GM19240 (cell line): ENCODE measurements around the gene MYL12B.
"Not testable (repeated sequence)": the region's sequence is repeated elsewhere in the genome, so short reads cannot be mapped to it uniquely, and the experiment has no call there.

Experiments
- DNase-seq: peaks from one replicate; pipeline ENCODE4 v3.0.0; 2011; ENCODE audit warnings: low spot score; ENCODE audit not compliant: insufficient read length

Gene MYL12B

DNA sequence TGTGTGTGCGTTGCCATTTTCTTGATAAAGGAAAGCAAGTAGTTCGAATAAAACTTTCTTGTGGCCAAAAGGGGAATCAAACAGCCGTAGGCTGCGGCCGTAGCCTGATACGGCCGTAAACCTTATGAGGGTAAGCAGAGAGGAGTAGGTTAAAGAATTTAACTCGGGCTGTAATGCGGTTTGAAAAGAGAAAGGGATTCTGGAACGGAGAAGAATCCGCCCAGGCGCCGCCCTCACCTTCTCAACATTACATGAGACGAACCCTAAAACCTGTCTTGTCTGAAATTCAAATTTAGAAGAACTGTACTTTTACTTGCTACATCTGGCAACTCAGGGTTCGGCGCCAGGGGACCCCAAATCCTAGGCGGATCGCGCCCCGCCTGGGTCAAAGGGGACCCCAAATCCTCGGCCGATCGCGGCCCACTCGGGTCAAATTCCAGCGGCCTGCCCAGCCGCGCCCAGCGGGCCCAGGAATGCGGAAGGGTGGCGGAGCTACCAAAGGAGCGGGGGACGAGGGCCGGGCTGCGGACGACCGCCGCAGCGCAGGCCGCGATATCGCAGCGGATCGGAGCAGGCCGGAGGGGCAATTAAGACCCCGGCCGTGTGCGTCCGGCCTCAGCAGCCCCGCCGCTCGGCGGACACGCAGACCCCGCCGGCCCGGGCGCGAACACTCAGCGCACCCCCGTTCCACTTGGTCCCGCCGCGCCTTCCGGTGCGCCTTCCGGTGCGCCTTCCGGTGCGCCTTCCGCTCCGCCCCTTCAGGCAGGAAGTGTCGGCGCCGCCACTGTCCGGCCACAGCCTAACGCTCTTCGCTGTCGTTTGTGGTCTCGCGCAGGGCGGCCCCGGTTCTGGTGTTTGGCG, at the start of gene MYL12B:
TSS of gene MYL12B (plus strand) at position 761 of the 861 bp plus-strand sequence. CDS start 10,766 bp downstream, outside the sequence.
- peak; percentile 47 for DNase-seq

DNA sequence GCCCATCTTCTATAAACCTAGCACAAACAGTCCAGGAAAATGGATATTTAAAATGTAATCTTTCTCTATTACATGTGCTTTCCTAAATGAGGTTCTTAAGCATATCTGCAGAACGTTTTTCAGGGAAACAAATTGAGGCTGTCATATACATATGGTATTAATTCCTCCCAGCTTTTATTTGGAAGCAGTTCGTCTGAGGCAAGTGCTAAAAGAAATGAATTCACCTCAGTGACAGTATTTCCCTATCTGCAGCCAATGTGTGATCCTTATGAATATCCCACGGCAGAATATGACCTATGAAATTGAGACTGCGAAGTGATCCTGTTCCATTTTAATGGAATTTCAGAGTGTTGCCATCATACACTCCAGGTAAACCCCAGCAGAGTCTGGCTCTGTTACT, 49.3 kb upstream of the MYL12B start:
- no peak for DNase-seq

DNA sequence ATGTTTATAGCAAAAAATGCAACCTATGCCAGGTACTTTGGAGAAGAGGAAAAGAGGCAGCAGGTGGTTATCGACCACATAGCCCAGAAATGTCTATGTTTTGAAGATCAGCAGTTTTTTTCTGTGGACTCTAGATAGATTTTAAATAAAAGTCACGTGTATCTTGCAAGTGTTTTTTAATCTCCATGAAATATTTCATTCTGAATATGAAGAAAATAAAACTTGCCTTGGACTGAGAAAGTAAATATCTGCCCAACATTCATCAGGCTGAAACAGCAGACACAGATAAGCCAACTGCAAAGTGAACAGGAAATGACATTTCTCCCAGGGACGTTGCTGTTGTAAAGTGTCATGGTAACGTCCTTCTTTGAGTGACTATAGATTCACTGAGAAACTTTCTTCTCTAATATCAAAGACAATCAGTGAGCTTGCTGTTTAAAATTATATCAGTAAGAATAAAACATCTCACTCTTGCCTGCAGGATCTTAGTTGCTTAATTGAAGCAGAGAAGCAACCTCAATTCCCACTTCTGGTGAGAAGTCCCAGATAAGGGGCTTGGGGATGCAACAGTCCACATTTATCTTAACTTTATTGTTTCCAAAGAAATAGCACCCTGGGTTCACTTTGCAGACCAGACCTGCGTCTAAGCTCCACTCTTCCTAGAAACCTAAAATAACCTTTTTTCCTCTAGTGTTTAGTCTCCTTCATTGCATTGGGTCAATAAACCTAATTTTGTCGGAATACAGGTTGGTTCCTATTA, 48.5 kb upstream of the MYL12B start:
- DNase-seq, result no peak

DNA sequence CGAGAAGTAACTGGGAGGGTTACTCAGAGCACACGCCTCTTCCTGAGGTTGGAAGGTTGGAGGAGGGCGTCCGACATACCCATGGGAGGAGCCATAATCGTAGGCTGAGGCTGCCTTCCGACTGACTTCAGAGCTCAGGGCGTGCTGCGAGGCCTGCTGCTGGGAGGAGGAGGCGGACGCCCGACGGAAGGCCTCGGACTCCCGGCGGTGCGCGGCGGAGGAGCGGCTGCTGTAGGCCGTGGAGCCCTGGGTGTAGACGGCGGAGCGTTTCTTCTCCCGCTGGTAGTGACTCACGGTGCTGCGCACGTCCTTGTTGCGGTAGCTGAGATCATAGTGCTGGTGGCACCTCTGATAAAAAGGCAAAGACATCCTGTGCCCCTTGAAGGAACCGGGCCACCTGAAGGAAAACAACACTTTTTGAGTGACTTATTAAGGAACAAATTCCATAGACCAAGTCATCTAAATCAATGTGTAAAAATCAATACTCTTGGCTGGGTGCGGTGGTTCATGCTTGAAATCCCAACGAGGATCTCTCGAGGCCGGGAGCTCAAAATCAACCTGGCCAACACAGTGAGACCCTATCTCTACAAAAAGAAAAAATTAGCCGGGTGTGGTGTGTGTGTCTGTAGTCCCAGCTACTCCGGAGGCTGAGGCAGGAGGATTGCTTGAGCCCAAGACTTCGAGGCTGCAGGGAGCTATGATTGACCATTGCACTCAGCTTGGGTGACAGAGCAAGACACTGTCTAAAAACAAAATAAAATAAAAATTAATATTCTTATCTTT, 46.9 kb upstream of the MYL12B start:
- DNase-seq, result no peak

DNA sequence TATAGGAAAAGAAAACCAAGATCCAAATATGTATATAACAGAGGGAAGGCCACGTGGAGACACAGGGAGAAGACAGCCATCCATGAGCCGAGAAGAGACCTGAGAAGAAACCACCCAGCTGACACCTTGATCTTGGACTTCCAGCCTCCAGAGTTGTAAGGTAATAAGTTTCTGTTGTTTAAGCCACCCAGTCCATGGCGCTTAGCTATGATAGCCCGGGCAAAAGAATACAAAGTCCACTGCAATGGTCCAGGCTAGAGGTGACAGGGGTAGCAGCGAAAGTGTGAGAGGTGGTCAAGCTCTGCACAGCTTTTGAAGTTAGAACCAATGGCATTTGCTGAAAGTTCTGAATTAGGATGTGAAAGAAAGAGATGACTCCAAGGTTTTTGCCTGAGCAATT, 44.9 kb upstream of the MYL12B start:
- DNase-seq, result no peak

DNA sequence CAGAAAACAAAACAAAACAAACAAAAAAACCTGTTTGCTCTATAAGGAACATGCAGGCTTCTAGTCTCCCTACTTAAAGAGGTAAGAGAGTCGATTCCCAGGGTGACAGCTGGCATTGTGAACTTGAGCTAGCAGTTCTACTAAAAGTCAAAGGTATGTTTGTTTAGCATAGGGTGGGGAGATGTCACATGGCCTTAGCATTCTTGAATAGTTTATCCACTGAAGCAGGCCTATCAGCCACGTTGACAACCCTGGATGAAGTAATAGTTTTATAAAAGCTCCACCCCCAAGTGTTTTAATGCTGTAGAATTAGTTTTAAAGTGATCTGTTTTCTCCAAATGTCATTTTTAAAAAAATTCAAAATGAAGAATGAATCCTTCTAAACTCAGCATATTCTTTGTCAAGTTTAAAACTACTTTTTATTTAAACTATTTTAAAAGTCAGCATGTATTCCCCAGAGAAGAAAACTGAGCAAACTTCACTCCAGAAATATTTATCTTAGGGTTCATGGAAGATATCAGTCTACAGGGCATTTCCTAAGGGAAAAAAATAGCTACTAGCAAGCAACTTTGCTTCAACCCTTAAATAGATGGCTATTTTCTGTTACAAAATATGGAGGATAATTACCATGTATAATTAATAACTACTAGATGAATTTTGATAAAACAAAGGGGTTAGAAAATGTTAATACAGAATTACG, 43.8 kb upstream of the MYL12B start:
- DNase-seq, result no peak

DNA sequence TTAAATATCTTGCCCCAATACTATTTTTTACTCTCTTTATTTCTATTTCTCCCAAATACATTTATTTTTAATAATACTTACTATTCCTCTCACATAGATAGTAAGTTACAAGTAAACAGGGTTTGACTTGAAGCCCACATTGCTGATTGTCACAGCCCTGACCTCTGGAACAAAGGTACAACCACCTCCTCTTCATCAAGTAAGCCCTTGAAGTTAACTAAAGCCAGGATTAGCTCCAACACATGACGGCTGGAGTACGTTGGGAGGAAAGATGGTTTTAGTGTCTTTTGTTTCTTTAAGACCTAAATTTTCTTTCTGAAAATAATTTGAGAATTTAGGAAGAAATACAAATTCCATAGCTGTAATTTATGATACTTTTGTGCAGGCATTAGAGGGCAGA, 43.1 kb upstream of the MYL12B start:
- no peak for DNase-seq

DNA sequence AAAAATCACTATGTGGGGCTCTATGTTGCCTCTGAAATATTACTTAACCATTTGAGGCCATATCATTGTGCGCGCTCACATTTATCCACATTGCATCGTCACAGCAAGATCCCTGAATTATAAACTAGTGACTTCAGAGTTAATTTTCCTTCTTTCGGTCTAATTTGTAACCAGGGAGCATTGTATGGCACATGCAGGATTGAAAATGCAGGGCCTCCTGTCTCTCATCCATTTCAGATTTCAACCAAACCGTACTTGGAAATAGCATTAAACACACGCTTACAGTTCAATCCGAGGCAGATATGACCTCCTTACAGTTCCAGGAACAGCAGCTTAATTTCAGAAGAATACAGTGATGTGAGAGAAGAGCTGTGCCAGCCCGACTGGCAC, 42.7 kb upstream of the MYL12B start:
- no peak for DNase-seq

DNA sequence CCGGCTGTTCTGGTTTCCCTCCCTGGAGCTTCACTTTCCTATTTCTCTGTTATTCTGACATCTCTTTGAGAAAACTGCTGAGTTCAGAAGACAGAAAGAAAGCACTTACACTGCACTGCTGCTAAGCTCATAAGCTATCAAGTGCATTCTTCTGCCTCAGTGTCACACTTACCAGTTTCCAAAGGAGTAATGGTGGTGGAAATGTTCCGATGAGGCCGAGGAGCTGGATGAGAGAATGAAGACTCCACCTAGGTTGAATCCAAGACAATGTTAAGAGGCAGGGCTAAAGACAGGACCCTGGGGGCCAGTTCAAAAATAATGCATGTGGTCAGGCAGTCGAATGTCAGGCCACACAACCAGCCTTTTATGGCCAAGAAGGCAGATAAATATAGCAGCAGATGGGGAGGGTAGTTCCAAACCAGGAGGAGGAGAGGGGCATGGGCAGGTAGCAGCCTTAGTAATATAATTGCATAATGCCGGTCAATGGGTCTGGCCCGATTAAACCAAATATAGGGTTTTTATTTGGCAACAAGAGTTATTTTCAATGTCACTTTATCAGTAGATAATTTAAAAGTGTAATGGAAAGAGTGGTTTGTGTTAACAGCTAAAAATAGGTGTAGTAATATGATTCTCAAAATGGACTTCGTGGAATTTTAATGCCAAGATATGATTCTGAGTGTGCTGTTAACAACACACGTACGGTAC, 42.1 kb upstream of the MYL12B start, which contains the start of gene MYOM1:
TSS of gene MYOM1 (minus strand) at position 338 of the 705 bp plus-strand sequence. CDS start 4,745 bp downstream, outside the sequence.
- DNase-seq, result no peak

DNA sequence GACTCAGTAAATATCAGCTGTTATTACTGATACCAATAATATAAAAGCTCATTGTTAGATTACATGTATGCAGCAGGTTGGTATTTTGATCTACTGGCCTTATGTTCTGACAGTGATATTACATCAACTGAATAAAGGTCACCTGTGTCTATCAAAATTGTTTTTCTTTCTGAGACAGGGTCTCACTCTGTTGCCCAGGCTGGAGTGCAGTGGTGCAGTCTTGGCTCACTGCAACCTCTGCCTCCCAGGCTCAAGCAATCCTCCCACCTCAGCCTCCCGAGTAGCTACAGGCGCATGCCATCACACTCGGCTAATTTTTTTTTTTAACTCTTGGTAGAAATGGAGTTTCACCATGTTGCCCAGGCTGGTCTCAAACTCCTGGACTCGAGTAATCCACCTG, 41.1 kb upstream of the MYL12B start:
- DNase-seq, result not testable (repeated sequence)

DNA sequence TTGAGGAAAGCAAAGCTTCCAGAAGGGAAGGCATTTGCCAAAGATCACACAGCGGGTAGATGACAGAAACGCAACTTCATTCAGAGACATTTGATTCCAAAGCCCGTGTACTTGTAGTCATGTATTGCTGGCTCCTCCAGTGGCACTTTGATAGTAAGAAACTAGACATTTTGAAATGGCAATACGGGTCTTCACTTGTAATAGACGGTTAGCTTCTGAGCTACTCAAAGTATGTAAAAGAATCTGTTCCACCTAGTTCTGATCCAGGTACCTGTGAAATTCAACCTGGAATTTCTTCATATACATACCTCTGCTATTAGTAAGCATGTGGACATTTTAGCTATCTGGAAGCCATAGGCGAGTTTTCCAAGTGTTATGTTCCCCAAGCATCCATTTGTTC, 40.4 kb upstream of the MYL12B start:
- DNase-seq, result no peak

DNA sequence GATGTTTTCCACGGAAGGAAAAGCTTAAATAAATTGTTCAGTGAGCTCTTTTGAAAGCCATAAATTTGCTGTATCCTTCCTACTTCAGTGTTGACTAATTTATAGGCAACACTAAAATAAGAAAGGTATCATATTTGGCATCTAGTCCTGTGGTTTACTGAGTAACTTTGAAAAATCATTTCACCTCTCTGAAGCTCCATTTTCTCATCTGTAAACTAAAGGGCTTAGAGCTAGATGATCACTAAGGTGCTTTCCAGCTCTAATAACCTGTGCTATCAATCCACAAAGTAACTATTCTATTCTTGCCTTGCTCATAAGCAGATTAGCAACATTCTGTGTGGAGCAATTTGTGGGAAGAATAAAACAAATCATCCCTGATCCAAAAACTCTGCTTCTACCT, 38.6 kb upstream of the MYL12B start:
- DNase-seq, result no peak

DNA sequence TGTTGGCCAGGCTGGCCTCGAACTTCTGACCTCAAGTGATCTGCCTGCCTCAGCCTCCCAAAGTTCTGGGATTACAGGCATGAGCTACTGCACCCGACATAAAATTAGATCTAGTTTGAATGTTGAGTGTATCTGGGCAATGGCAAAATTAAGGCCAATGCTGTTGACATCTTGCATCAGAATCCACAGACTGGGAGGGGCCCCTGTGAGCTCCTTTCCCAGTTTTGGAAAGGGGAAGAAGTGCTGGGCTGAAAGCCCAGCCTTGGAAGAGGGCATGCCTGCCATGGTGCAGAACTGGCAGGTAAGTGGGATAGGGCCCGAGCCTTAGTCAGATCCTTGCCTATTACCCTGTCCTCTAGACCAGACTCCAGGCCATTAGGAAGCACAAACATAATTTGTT, 37.7 kb upstream of the MYL12B start:
- DNase-seq, result no peak

DNA sequence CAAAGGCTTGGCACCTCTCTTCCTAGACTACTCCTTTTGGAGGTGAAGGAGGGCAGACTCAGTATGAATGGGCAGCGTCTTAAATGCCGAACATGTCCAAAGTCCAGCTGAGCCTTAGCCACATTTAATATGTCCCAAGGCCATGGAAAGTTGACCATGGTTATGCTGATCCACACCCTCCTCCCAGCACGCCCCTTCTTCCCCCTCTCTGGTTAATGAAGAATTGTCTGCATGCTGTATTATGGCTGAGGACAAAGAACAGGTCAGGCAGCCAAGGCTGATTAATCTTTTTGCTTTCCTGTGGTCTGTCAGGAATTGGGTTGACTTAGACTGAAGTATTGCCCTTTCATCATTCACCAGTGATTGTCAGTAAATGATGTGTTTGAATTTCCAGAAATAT, 36.3 kb upstream of the MYL12B start:
- DNase-seq, result no peak

DNA sequence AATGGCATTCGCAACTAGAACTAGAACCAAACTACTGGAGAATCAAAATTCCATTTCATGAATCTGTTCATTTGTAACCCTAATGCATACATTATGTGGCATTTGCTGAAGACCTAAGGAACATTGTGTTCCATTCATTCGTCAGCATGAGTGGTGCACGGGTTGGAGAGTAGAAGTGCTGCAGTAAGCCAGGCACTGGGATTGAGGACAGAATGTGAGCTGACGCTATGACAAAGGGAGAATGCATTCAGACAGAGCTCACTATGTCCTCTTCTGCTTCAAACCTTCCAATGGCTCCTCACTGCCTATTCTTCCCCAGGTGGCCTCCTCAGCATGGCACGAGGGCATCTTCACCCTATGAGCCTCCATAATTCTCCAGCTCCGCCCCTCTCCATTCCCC, 35.9 kb upstream of the MYL12B start:
- DNase-seq, result no peak

DNA sequence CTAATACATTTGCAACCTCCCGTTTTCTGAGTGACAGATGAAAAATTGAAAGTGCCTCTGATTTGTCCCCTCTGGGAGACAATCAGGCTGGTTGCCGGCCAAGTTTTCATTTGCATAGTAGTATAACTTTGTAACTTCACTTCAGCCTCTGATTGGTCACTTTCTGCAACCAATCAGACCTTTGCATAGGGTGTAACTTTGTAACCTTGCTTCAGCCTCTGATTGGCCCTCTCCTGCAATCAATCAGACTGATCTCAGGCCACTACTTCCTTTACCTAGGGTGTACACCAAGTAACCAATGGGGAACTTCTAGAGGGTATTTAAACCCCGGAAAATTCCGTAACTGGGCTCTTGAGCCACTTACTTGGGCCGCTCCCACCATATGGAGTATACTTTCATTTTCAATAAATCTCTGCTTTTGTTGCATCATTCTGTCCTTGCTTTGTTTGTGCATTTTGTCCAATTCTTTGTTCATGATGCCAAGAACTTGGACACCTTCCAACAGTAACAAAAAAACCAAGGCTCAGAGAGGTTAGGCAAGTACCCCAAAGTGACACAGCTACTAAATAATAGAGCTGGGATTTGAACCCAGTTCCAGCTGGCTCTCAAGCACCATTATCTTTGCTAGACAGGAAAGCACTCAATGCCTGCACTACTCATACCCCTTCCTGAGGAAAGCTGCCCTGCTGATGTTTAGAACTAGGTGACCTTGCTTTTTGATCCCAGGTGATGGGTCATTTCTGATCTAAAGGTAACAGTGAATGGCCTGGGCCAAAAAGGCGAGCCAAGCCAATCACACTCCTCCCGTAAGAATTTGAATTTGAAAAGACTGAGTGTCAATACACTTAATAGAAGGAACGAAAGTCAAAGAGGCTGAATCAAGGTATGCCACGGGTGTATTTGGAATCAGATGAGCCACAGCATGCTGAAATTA, 31.3 kb upstream of the MYL12B start:
- no peak for DNase-seq

DNA sequence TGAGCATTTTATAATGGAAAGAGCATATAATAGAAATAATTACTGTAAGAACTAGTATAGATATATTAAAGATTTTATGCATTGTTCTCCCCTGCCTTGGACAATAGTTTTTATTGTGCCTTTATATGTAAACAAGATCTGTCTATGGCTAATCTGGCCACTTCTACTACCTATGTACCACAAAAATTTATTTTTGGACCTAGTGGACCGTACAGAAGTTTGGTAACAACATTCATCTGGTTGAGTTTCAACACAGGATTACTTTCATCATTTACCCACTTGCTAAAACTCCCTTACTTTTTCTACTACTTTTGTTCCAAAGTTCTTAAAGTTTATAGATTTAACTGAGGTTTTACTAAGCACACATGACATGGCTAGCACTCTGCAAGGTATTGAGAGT, 28.9 kb upstream of the MYL12B start:
- DNase-seq, result no peak

DNA sequence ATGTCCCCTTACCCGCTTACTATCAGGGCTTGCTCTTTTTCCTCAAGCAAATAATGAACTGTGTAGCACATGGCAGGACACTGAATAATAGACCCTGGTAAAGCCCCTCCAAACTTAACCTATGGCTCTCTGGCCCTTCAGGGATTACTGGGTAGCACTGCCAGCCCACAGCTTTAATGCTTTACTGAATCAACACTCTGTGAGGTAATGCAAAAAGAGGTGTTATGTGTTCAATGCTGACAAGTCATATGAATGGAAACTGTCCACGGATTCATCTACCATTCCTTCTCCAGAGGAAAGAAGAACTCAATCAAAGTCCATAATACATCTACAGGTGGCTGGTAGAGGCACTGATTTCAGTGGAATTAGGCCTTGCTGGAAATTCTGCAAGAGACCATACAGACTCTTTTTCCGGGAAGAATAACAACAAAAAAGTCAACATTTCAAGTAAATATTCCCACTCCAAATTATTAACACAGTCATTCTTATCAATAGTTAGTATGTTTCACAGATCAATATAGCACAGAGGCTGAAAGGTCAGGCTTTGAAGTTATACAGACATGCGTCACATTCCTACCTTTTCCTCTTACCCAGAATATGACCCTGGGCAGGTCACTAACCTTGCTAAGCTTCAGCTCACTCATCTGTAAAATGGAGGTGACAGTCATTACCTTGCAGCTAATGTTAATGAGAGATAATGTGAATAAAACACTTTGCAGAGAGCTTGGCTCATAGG, 28.3 kb upstream of the MYL12B start:
- no peak for DNase-seq

DNA sequence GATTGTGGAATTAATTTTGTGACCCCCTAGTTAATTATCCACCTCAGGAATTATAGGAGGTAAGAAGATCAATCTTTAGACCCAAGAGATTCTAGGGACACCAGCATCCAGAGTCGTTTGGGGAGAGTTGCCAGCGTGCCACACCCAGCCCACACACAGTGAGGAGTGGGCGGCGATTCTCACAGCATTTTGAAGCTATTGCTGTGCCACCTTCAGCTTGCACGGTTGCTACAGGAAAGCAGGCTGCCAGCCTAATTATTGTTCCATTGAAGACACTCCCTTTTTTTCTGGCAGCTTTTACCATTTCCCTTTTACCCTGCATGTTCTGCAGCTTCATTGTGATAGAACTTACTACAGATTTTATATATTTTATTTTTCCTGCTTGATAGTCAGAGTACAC, 27.5 kb upstream of the MYL12B start:
- no peak for DNase-seq
